ENCODE measurements around the gene LDLRAD4.

The LDLRAD4 gene

GRCh38 chr18:13366541-13366940, 148.0 kb downstream of the LDLRAD4 start:
- Histone ChIP-seq H3K9ac (no peak overlapping the region), H3K36me3 (peaks cover 61% of the 10 kb centered on the region), H3K4me1 (peaks cover 99% of the 10 kb centered on the region), H3K9me3 (0 out of 2 replicates have a peak, but pooled peaks cover 4% of the 10 kb centered on the region), H3K4me2 (peak overlapping the region; percentile 49), H3K4me3 (no peak overlapping the region), H3K27ac (peak overlapping the region; percentile 16), H4K20me1 (peaks cover 97% of the 10 kb centered on the region), H3K27me3 (no peaks in the 10 kb centered on the region)
- no peak for TF ChIP-seq Cebpa-rat (IDR thresholded peaks at IDR 0.05)

- Histone ChIP-seq H3K4me3 (no peak overlapping the region), H3K27me3 (no peaks in the 10 kb centered on the region), H3K9me3 (no peaks in the 10 kb centered on the region), H4K20me1 (peaks cover 95% of the 10 kb centered on the region), H3K9ac (0 out of 2 replicates have a peak overlapping the region, but pooled peaks have one; percentile 6), H3K27ac (peak overlapping the region; percentile 16), H3K36me3 (peaks cover 54% of the 10 kb centered on the region), H3K4me1 (peaks cover 99% of the 10 kb centered on the region), H3K4me2 (peak overlapping the region; percentile 49; the same call in 1 of the 2 replicates)
- TF ChIP-seq Cebpa-rat (IDR thresholded peaks at IDR 0.05), result no peak
These were observed 148.7 kb downstream of the LDLRAD4 start for GRCh38 chr18:13366962-13367892.

- Histone ChIP-seq H3K27me3 (no peaks in the 10 kb centered on the region), H3K4me3 (no peak overlapping the region), H3K27ac (no peak overlapping the region), H4K20me1 (peaks cover 94% of the 10 kb centered on the region), H3K9ac (0 out of 2 replicates have a peak overlapping the region, but pooled peaks have one; percentile 6), H3K36me3 (peaks cover 51% of the 10 kb centered on the region), H3K4me2 (peak overlapping the region; percentile 48; the same call in 1 of the 2 replicates), H3K9me3 (no peaks in the 10 kb centered on the region), H3K4me1 (peaks cover 99% of the 10 kb centered on the region)
- TF ChIP-seq Cebpa-rat (IDR thresholded peaks at IDR 0.05), result no peak
These were observed 149.7 kb downstream of the LDLRAD4 start for GRCh38 chr18:13368080-13368813.

- no peak for TF ChIP-seq Cebpa-rat (IDR thresholded peaks at IDR 0.05)
- H3K4me2 ChIP-seq, result peak overlapping the region; percentile 48
- H3K27ac ChIP-seq, result peak overlapping the region; percentile 22
- H3K27me3 ChIP-seq, result no peaks in the 10 kb centered on the region
- peaks cover 52% of the 10 kb centered on the region for H3K36me3 ChIP-seq
- H3K4me3 ChIP-seq, result no peak overlapping the region
- peaks cover 91% of the 10 kb centered on the region for H4K20me1 ChIP-seq
- H3K9me3 ChIP-seq, result no peaks in the 10 kb centered on the region
- no peak overlapping the region for H3K9ac ChIP-seq
- H3K4me1 ChIP-seq, result peaks cover 100% of the 10 kb centered on the region
These were observed 150.8 kb downstream of the LDLRAD4 start for GRCh38 chr18:13369353-13369752.

GRCh38 chr18:13369756-13370510, 151.4 kb downstream of the LDLRAD4 start:
- no peak for TF ChIP-seq Cebpa-rat (IDR thresholded peaks at IDR 0.05)
- H3K4me3 ChIP-seq, result no peak overlapping the region
- no peaks in the 10 kb centered on the region for H3K27me3 ChIP-seq
- peaks cover 91% of the 10 kb centered on the region for H4K20me1 ChIP-seq
- H3K36me3 ChIP-seq, result peaks cover 46% of the 10 kb centered on the region
- H3K9me3 ChIP-seq, result no peaks in the 10 kb centered on the region
- H3K4me2 ChIP-seq, result peak overlapping the region; percentile 48
- no peak overlapping the region for H3K9ac ChIP-seq
- H3K4me1 ChIP-seq, result peaks cover 100% of the 10 kb centered on the region
- H3K27ac ChIP-seq, result peak overlapping the region; percentile 22; the same call in 1 of the 2 replicates

GRCh38 chr18:13370995-13371625, 152.6 kb downstream of the LDLRAD4 start:
- Histone ChIP-seq H4K20me1 (peaks cover 84% of the 10 kb centered on the region), H3K4me2 (peak overlapping the region; percentile 92), H3K27ac (peak overlapping the region; percentile 59), H3K27me3 (no peaks in the 10 kb centered on the region), H3K9ac (no peak overlapping the region), H3K4me3 (no peak overlapping the region), H3K9me3 (no peaks in the 10 kb centered on the region), H3K4me1 (peaks cover 100% of the 10 kb centered on the region), H3K36me3 (peaks cover 40% of the 10 kb centered on the region)
- no peak for TF ChIP-seq Cebpa-rat (IDR thresholded peaks at IDR 0.05)

GRCh38 chr18:13371689-13372418, 153.3 kb downstream of the LDLRAD4 start:
- peaks cover 82% of the 10 kb centered on the region for H4K20me1 ChIP-seq
- peaks cover 40% of the 10 kb centered on the region for H3K36me3 ChIP-seq
- no peaks in the 10 kb centered on the region for H3K9me3 ChIP-seq
- no peaks in the 10 kb centered on the region for H3K27me3 ChIP-seq
- H3K4me1 ChIP-seq, result peaks cover 100% of the 10 kb centered on the region
- H3K4me3 ChIP-seq, result no peak overlapping the region
- H3K27ac ChIP-seq, result peak overlapping the region; percentile 59
- H3K9ac ChIP-seq, result no peak overlapping the region
- H3K4me2 ChIP-seq, result peak overlapping the region; percentile 92
- TF ChIP-seq Cebpa-rat (IDR thresholded peaks at IDR 0.05), result no peak

GRCh38 chr18:13372531-13372951, 154.0 kb downstream of the LDLRAD4 start:
- TF ChIP-seq Cebpa-rat (IDR thresholded peaks at IDR 0.05), result no peak
- Histone ChIP-seq H3K4me2 (peak overlapping the region; percentile 92), H3K4me1 (peaks cover 100% of the 10 kb centered on the region)

More at GRCh38 chr18:13372531-13372951, 154.0 kb downstream of the LDLRAD4 start:
- no peaks in the 10 kb centered on the region for H3K27me3 ChIP-seq
- H3K36me3 ChIP-seq, result peaks cover 33% of the 10 kb centered on the region
- no peak overlapping the region for H3K9ac ChIP-seq
- peaks cover 82% of the 10 kb centered on the region for H4K20me1 ChIP-seq
- H3K9me3 ChIP-seq, result no peaks in the 10 kb centered on the region
- no peak overlapping the region for H3K4me3 ChIP-seq
- peak overlapping the region; percentile 59; the same call in 1 of the 2 replicates for H3K27ac ChIP-seq

All from BLaER1 (cell line).